CD4-positive, alpha-beta T cell (primary cell): ENCODE results near the gene FRY. TPM values are rescaled to one million over a fixed set of nuclear protein-coding genes. Genes with fewer than 3 reads are reported as not detected.

Experiments used
- ATAC-seq: fragments of 200-7000 bp; cut with Tn5 transposase; one replicate; pipeline ENCODE4 v1.10.0; 2022; ENCODE audit warnings: mild to moderate bottlenecking; ENCODE audit not compliant: poor library complexity
- CTCF ChIA-PET: fragments of 350-600 bp; sonication (Branson Sonifier 250); formaldehyde crosslinking; loops from one replicate; lab custom pipeline; 2021; ENCODE audit warnings: antibody characterized with exemption, inconsistent platforms; lab: Charles Lee
- POLR2A ChIA-PET: fragments of 350-600 bp; sonication (Branson Sonifier 250); formaldehyde crosslinking; loops from one replicate; lab custom pipeline; 2021; ENCODE audit warnings: antibody characterized with exemption, inconsistent platforms; lab: Charles Lee
- DNase-seq, 14 experiments: peaks; one replicate each; pipeline ENCODE4 v3.0.0-alpha.2; 2013 to 2020; ENCODE audit warnings: mixed read lengths in 2 of 14
- H3K27ac ChIP-seq, 2 donors: one replicate each; pipeline versions ENCODE4 v1.5.1 to v1.7.0; 2013; ENCODE audit warnings: low read length in 2 of 2, low read depth in 1 of 2, mild to moderate bottlenecking in 1 of 2
- H3K27me3 ChIP-seq, 2 experiments: 1 replicate in 1 of 2; 2 replicates in 1 of 2; pipeline versions ENCODE4 v1.6.1 to v1.7.0; 2013; ENCODE audit warnings: low read length in 2 of 2, control low read depth in 1 of 2, mild to moderate bottlenecking in 1 of 2, moderate library complexity in 1 of 2; ENCODE audit not compliant: insufficient read depth in 2 of 2, control insufficient read depth in 1 of 2
- H3K36me3 ChIP-seq: one replicate; pipeline ENCODE4 v1.6.1; 2013; ENCODE audit warnings: low read length, control low read depth; ENCODE audit not compliant: insufficient read depth
- H3K4me1 ChIP-seq: one replicate; pipeline ENCODE4 v1.6.1; 2013; ENCODE audit warnings: low read length, control low read depth; ENCODE audit not compliant: insufficient read depth
- H3K4me3 ChIP-seq: one replicate; pipeline ENCODE4 v1.5.1; 2013; ENCODE audit warnings: mild to moderate bottlenecking, low read length, moderate library complexity
- H3K9me3 ChIP-seq, 2 experiments: 1 replicate in 1 of 2; 2 replicates in 1 of 2; pipeline versions ENCODE4 v1.6.1 to v1.7.0; 2013; ENCODE audit warnings: low read length in 2 of 2, mild to moderate bottlenecking in 2 of 2, control low read depth in 1 of 2, moderate library complexity in 1 of 2; ENCODE audit not compliant: control insufficient read depth in 1 of 2, insufficient read depth in 1 of 2
- H3K27ac Mint-ChIP-seq: one replicate; pipeline ENCODE4 v1.8.0; 2020; ENCODE audit warnings: mixed read lengths
- H3K27me3 Mint-ChIP-seq: one replicate; pipeline ENCODE4 v1.8.0; 2021; ENCODE audit warnings: mixed read lengths
- H3K36me3 Mint-ChIP-seq: one replicate; pipeline ENCODE4 v1.8.0; 2021; ENCODE audit warnings: low read depth, mixed read lengths
- H3K4me1 Mint-ChIP-seq: one replicate; pipeline ENCODE4 v1.8.0; 2021; ENCODE audit warnings: low read depth, mixed read lengths
- H3K4me3 Mint-ChIP-seq: one replicate; pipeline ENCODE4 v1.8.0; 2020; ENCODE audit warnings: mild to moderate bottlenecking, mixed read lengths
- H3K9me3 Mint-ChIP-seq: one replicate; pipeline ENCODE4 v1.8.0; 2020; ENCODE audit warnings: mixed read lengths
- CTCF ChIP-seq: fragments of 200-600 bp; IDR thresholded peaks from one replicate; pipeline ENCODE4 v1.8.0; 2022; ENCODE audit warnings: antibody characterized with exemption, mild to moderate bottlenecking
- intact Hi-C, 2 experiments: fragments of 100-400 bp; cut with DNase I in 1 of 2; cut with micrococcal nuclease in 1 of 2; formaldehyde crosslinking; loops; one replicate each; pipeline versions ENCODE4 v1.15.1 to v1.9.0; 2023 to 2025; cut with DNase I, micrococcal nuclease
- total RNA-seq, 174 experiments: library from RNA in 2 of 174; stranded (reverse) in 2 of 174; gene quantifications; one replicate each; pipeline ENCODE4 v1.2.3 and lab custom pipeline; 2021 to 2026

FRY gene
- total RNA-seq, 2 experiments from 2014 or later, result 13.7 to 18.4 TPM

GRCh38 chr13:32147976-32148375, 116.4 kb downstream of the FRY start:
- H3K4me1 Mint-ChIP-seq, result no peaks in the 10 kb centered on the region
- DNase-seq (no peak), ATAC-seq (no peak)
- no peaks in the 10 kb centered on the region for H3K27me3 Mint-ChIP-seq
- POLR2A ChIA-PET, result no interaction called here
- CTCF ChIA-PET, result no interaction called here
- Histone ChIP-seq H3K27me3 (no peaks in the 10 kb centered on the region), H3K36me3 (peaks cover 3% of the 10 kb centered on the region), H3K9me3 (no peaks in the 10 kb centered on the region), H3K4me3 (no peak overlapping the region), H3K4me1 (no peaks in the 10 kb centered on the region), H3K27ac (no peak overlapping the region)
- H3K9me3 Mint-ChIP-seq, result no peaks in the 10 kb centered on the region
- H3K36me3 Mint-ChIP-seq, result peaks cover 15% of the 10 kb centered on the region
- H3K4me3 Mint-ChIP-seq, result no peak overlapping the region
- no peak overlapping the region for H3K27ac Mint-ChIP-seq
- TF ChIP-seq CTCF, result no peak
- intact Hi-C loops, result no loop called here

- Histone ChIP-seq H3K27ac (no peak overlapping the region), H3K9me3 (no peaks in the 10 kb centered on the region), H3K27me3 (no peaks in the 10 kb centered on the region), H3K36me3 (peaks cover 5% of the 10 kb centered on the region), H3K4me1 (no peaks in the 10 kb centered on the region), H3K4me3 (no peak overlapping the region)
- no peak overlapping the region for H3K4me3 Mint-ChIP-seq
- intact Hi-C loops, result no loop called here
- H3K36me3 Mint-ChIP-seq, result peaks cover 15% of the 10 kb centered on the region
- H3K27ac Mint-ChIP-seq, result no peak overlapping the region
- no peak for DNase-seq
- H3K27me3 Mint-ChIP-seq, result no peaks in the 10 kb centered on the region
- ChIA-PET CTCF (no interaction called here), POLR2A (no interaction called here)
- no peaks in the 10 kb centered on the region for H3K4me1 Mint-ChIP-seq
- H3K9me3 Mint-ChIP-seq, result no peaks in the 10 kb centered on the region
- no peak for TF ChIP-seq CTCF
- ATAC-seq, result no peak
Observed at GRCh38 chr13:32150239-32150638, 118.7 kb downstream of the FRY start.

GRCh38 chr13:32150794-32151193, 119.2 kb downstream of the FRY start:
- Histone ChIP-seq H3K9me3 (no peaks in the 10 kb centered on the region), H3K27ac (no peak overlapping the region), H3K36me3 (peaks cover 5% of the 10 kb centered on the region), H3K4me3 (no peak overlapping the region), H3K27me3 (no peaks in the 10 kb centered on the region), H3K4me1 (no peaks in the 10 kb centered on the region)
- ChIA-PET POLR2A (no interaction called here), CTCF (no interaction called here)
- peaks cover 15% of the 10 kb centered on the region for H3K36me3 Mint-ChIP-seq
- H3K27me3 Mint-ChIP-seq, result no peaks in the 10 kb centered on the region
- H3K9me3 Mint-ChIP-seq, result no peaks in the 10 kb centered on the region
- H3K27ac Mint-ChIP-seq, result no peak overlapping the region
- no peak for TF ChIP-seq CTCF
- no peak overlapping the region for H3K4me3 Mint-ChIP-seq
- intact Hi-C loops, result no loop called here
- H3K4me1 Mint-ChIP-seq, result no peaks in the 10 kb centered on the region
- DNase-seq (no peak), ATAC-seq (no peak)
